GM03348 (cell line): ENCODE data around the gene ERFL.
"Not testable (repeated sequence)": the region's sequence is repeated elsewhere in the genome, so short reads cannot be mapped to it uniquely, and the experiment has no call there.

Source experiments
- DNase-seq: peaks from one replicate; pipeline ENCODE4 v3.0.0; 2012; ENCODE audit warnings: low spot score

The ERFL gene

DNA sequence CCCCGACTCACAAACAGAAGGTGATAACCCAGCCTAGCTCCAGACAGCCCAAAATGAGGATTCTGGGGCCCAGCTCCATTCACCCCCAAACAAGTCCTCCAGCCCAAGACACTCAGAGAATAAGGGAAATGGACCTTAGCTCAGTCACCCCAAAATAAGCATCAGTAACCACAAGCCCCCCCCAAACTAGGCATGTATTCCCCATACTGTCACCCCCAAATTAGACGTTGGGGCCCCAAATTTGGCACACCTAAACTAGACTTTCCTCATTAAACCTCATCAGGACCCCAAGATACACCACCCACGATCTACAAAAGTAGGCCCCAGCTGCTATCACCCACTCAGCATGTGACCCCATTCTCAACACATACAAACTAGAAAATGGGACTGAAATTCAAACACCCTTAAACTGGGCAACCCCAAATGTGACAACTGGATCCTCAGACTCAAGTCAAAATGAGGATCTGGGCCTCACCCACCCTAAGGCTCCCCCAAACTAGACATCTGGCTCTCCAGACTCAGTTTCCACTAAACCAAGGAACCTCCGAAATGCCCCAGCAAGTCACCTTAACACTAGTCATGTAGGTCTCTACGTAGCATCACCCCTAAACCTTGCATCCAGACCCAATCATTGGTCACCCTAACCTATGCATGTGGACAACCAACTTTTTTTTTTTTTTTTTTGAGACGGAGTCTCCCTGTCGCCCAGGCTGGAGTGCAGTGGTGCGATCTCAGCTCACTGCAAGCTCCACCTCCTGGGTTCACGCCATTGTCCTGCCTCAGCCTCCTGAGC, 13.4 kb upstream of the ERFL start:
- no peak for DNase-seq

GRCh38 chr19:41940731-41941409, 12.6 kb upstream of the ERFL start:
- DNase-seq = no peak

GRCh38 chr19:41939861-41940730, 11.8 kb upstream of the ERFL start:
- DNase-seq = peak; percentile 79

- DNase-seq = not testable (repeated sequence)
Observed at GRCh38 chr19:41939209-41939608, 11.0 kb upstream of the ERFL start.

DNA sequence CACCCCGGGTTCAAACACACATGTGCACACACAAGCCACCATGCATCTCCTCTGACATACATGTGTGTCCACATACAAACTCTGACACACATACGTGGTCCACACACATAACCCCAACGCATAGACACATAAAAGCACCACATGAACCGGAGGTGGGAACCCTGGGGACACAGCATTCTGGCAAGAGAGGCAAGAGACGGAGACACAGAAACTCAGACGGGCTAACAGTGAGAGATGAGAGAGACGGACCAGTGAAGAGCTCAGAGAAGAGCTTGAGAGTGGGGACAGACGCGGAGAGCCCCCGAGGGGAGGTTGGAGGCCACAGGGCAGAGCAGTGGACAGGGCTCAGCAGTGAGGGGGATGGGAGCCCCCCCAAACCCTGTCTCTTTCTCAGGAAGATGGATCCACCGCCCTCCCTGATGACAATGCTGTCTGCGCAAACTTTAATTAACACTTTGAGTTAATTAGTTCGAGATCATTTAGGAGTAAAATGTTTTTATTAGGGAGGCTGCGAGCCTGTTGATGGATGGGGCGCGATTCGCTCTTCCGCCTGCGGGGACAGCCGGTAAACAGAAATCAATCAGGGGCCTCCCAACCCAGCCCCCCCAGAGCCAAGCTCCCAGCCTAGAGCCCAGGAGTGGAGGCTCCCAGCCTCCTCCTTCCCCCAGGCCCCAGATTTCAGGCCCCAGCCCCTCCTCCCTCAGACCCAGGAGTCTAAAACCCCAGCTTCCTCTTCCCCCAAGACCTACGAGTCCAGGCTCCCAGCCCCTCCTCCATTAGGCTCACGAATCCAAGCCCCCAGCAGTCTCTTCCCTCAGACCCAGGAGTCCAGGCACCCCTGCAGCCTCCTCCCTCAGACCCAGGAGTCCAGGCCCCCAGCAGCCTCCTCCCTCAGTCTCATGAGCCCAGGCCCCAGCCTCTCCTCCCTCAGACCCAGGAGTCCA, 9.5 kb upstream of the ERFL start:
- no peak for DNase-seq

DNA sequence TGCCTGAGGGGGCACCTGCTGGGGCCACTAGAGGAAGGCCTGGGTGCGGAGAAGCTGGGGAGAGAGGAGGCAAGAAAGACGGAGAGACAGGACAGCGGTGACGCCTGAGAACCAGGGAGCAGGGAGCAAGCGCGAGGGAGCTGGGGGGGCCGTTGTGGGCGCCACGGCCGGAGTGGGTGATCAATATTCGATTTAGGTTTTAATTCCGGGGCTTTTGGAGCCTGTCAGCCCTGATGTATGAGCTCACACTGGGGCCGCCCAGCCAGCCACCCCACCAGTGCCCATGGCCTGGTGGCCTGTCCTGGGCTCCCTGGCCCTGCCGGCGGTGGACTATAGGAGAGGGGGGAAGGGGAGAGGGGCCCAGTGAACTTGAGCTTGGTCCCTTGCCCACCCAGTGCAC, 8.7 kb upstream of the ERFL start:
- no peak for DNase-seq

- DNase-seq = peak; percentile 73
Observed at GRCh38 chr19:41936416-41936850, 8.2 kb upstream of the ERFL start.

DNA sequence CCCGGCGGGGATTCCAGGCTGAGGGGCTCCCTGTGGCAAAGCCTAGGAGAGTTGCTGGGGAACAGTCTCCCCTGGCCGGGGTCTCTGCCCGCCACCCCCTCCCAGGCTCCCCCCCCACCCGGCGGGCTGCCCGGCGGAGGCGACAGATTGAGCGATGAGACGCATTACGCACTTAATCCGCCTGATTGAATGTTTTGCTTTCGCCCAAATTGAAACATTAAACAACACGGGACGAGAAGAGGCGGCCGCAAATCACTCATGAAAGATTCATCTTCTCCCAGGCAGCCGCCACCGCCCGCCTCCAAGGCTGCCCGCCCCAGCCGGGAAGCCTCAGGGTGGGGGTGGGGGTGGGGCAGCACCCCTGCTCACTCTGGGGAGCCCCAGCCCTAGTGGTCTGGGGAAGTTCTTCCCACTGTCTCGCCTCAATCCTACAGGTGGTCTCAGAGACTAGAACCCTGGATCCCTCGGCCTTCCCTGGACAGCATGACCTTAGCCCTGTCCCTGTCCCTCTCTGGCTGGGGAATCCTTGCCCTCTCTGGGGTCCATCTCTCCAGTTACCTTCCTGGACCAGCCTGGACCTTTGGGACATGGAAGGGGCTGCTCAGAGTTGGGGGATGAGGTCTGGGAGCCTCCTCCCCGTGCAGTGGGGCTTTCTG, 7.6 kb upstream of the ERFL start:
- DNase-seq = peak; percentile 72

GRCh38 chr19:41934849-41935374, 6.7 kb upstream of the ERFL start:
- peak; percentile 87 for DNase-seq

DNA sequence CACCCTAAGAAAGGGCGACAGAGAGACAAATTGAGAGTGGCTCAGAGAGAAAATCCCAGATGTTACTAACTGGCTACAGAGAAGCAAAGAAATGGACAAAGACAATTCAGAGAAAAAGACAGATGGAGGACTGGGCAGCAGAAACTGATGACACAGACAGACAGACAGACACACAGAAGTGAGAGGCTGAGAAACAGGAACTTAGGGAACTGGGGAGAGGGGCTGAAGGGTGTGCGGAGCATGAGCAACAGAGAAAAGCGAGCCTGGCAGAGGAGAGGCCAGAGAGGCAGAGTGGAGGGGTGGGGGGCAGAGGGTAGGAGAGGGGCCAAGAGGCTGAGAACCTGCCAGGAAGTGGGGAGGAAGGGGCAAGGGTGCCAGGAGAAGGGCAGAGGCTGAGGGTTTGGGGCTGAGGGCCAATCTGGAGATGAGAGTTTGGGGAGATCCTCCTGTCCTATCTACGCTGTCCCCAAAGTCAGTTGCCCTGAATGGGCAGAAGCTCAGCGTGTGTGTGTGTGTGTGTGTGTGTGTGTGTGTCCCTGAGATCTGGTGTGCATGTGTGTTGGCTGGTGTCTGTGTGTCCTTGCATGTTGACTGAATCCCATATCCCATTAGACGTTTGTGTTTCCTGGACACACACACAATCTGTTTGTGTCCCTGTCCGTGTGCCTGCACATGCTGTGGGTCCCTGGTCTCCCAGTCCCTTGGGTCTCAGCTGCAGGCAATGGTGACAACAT, 5.6 kb upstream of the ERFL start:
- DNase-seq = no peak

DNA sequence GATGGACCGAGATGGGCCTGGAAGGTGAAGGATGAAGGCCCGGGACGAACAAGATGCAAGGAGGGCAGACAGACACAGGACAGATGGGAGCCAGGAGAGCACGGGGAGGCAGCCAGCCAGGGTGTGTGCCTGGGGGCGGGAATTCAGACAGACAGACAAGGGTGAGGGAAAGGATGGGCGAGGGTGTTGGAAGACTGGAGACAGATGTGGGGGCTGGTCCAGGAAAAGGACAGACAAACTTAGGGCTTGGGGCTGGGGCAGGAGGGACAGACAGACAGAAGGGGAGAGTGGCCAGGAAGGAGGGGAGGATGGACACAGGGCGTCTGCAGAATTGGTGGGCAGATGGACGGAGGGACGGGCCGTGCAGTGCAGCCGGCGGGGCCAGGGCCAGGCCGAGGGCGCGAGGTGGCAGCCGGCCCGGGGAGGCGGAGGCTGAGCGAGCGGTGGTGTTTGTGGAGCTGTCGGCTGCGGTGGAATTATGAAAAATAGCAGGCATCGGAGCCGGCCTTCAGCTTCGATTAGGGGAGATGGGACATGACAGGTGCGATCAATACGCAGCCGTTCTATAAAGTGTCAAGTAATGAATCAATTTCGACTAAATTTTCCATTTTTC, 4.6 kb upstream of the ERFL start:
- peak; percentile 79 for DNase-seq

- DNase-seq = no peak
Observed at GRCh38 chr19:41932259-41932719, 4.0 kb upstream of the ERFL start.

DNA sequence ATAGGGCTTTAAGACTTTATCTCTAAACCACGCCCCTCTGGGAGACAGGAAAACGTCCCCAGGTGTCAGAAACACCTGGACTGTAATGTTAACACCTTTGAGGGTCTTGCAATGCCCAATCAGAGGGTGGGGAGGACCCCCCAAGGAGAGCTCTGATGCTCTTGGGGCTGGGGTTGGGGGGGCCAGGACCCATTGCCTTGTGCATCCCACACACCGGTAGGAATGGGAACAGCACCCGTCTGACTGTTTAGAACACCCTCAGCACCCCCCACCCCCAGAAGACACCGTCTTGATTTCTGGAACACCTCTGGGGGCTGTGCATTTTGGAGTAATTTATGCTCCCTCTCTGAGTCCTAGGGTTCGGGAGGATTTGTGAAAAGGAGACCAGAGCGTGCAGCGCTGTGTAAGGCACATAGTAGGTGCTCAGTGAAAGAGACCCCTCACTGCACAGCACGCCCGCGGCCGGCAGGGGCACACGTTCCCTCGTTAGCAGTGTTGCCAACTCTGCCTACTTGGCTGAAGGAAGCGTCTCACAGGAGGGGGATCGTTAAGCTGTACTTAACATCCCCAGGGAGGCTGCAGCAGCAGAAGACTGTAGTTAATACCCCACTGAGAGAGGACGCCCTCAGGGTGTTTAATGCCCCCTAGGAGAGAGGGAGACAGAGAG, 2.8 kb upstream of the ERFL start:
- DNase-seq = no peak

DNA sequence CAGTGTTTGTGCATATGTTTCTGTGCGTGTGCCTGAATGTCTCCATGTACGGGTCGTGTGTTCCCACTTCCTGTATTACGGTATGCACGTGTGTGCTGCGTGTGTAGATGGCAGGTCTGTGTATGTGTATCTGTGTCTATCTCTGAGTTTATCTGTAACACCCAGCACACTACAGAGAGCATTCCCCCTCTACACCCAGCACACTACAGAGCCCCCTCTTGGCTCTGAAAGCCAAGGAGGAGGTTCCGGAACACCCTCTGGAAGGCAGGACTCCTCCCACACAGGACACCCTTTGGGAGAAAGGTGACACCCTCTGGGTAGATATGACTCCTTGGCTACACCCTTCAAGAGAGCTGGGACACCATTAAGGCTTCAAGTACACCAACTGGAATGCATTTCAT, 2.1 kb upstream of the ERFL start:
- no peak for DNase-seq

DNA sequence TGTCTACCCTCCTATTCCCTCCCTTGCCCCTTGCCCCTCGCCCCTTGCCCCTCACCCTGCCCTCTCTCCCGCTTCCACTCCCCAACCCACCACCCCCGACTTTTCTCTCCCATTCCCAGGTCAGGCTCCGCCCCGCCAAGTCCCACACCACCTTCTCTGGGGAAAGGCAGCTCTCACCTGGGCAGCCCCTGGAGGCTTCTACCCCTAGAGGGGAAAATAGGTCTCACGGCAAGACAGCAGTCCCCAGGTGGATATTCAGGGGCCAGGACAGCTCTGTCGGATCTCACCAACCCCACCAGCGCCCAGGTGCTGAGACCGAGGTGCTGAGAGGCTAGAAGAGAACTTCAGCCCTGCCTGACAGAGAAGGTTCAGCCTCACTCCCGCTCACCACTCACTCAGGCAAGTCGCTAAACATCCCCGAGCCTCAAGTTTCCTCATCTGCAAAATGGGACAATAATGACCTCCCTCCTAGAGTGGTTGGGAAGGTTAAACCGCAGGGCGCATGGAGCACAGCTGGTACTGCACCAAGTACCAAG, 1.4 kb upstream of the ERFL start:
- no peak for DNase-seq

DNA sequence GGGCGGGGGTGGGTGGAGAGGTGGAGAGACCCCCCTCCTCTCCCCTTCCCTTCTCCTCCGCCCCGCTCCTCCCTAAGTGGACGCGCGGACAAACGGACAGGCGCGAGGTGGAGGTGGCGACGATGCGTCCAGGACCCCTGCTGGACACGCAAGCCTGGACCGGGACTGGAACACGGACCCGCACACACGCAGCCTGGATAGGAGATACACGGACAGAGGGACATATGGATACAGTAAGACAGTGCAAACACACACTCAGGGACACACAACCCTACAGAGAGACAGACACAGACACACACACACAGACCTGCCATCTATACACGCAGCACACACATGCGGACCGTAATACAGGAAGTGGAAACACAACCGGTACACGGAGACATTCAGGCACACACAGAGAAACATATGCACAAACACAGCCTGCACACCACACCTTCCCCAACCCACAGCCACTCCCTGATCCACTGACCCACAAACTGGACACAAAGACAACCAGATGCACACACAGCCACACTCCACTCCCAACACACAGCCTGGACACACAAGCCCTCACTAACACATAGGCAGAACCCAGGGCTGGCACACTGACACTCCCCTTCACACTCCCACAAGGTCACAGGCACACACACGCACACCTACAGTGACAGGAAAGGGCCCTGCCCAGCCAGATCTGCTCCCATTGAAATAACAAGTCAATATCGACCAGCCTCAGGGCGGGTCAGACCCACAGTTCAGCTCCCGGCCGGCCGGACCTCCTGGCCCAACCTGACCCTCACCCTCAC, 696 bp upstream of the ERFL start:
- DNase-seq = no peak

- DNase-seq = peak; percentile 53
Observed at GRCh38 chr19:41927497-41928192, 604 bp downstream of the ERFL start.
